ENCODE results near the gene FARP2.
"Not testable (repeated sequence)": the region's sequence is repeated elsewhere in the genome, so short reads cannot be mapped to it uniquely, and the experiment has no call there.

Gene FARP2

DNA sequence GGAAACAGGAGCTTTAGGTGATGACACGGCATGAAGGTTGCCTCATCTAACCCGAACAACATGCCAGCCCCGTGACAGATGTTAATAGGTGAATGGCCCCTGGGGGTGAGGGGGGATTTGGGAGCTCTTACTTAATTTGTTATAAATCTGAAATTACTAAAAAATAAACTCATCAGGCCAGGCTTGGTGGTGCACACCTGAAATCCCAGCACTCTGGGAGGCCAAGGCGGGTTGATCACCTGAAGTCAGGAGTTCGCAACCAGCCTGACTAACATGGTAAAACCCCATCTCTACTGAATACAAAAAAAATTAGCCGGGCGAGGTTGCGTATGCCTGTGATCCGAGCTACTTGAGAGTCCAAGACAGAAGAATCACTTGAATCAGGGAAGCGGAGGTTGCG is 146.2 kb downstream of the FARP2 start:
- TF ChIP-seq, protein P1, sequence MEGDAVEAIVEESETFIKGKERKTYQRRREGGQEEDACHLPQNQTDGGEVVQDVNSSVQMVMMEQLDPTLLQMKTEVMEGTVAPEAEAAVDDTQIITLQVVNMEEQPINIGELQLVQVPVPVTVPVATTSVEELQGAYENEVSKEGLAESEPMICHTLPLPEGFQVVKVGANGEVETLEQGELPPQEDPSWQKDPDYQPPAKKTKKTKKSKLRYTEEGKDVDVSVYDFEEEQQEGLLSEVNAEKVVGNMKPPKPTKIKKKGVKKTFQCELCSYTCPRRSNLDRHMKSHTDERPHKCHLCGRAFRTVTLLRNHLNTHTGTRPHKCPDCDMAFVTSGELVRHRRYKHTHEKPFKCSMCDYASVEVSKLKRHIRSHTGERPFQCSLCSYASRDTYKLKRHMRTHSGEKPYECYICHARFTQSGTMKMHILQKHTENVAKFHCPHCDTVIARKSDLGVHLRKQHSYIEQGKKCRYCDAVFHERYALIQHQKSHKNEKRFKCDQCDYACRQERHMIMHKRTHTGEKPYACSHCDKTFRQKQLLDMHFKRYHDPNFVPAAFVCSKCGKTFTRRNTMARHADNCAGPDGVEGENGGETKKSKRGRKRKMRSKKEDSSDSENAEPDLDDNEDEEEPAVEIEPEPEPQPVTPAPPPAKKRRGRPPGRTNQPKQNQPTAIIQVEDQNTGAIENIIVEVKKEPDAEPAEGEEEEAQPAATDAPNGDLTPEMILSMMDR (IDR thresholded peaks at IDR 0.05; ENCODE audit: extremely low read depth, insufficient read depth, missing control alignments) = no peak
- no peak for DNase-seq (ENCODE audit: low spot score)
- in situ Hi-C loops (cut with MboI; ENCODE audit: low pct_unique_long_range_greater_than_20kb, low sequenced_read_pairs, unreplicated experiment) = no loop called here

DNA sequence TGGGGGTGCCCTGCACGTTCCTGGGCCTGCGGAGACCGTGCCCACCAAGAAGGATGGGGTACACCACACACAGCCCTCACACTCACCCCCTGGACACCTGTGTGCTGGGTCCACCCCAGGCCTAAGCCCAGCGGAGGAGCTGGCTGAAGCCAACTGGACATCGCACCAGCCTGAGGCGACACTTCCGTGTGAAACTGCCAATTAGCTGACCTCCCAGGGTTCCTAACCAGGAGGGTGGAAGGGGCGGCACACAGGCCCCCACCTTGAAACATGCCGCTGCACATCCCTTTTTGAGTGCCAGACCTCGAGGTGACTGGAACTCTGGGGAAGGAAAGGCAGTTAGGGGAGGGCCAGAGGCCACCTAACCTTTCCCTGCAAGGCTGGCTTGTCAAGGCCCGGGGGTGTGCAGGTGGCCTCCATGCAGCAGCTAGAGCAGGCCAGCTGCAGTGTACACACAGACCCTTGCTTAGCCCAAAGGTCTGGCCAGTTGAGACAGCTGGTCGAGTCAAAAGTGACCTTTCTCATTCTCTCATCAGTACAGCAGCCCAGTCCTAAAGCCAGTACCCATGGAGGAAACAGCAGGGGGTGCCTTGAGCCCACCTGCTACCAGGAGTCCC is 147.8 kb downstream of the FARP2 start:
- in situ Hi-C loops (cut with MboI; ENCODE audit: low pct_unique_long_range_greater_than_20kb, low sequenced_read_pairs, unreplicated experiment) = no loop called here
- no peak for DNase-seq (ENCODE audit: low spot score)
- TF ChIP-seq, protein P1 (IDR thresholded peaks at IDR 0.05; ENCODE audit: extremely low read depth, insufficient read depth, missing control alignments) = no peak

DNA sequence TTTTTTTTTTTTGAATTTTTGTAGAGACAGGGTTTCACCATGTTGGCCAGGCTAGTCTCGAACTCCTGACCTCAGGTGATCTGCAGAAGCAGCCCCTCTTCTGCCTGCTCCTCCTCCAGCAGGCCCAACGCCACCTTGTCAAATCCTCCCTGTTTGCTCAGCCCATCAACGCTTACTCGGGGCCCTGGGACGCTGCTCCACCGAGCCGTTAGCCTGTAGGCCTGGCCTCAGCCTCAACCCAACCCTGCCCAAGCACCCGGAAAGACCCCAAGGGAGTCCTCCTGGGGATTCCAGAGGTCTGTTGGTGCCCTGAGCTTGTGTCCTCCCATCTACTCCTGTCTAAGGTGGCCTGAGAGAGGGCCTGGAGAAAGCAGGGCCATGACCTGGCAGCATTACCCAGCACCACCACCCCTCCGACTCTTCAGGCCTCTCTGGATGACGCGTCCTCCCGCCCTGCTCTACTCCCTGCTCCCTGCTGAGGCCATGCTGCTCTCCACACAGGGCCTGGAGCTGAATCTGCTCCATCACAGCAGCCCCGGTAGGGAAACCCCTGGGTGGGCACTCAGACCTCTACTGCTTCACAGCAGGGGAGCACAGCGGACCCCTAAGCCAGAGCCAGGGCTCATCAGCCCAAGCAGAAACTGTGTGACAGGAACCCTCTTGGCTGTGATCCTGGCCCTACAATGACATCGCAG is 149.1 kb downstream of the FARP2 start:
- in situ Hi-C loops (cut with MboI; ENCODE audit: low pct_unique_long_range_greater_than_20kb, low sequenced_read_pairs, unreplicated experiment) = no loop called here
- no peak for DNase-seq (ENCODE audit: low spot score)
- TF ChIP-seq, protein P1 (IDR thresholded peaks at IDR 0.05; ENCODE audit: extremely low read depth, insufficient read depth, missing control alignments) = no peak

DNA sequence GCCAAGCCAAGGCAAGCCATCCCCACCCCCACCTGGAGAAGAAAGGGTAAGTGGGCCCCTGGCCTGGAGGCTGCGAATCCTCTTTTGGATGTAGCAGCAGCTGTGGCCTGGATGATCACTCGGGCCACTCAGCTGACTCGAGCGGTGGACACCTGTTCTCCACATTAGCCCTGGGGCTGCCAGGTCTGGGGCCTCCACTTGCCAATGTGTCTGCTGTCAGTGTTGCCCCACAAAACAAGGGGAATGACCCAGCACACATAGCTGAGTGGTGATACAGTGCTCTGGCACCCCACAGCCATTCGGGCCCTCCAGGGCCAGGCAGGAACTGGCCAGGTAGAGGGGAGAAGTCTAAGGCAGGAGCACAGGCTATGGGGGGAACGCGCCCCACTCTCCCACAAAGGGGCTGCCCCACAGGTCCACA is 149.7 kb downstream of the FARP2 start:
- no peak for DNase-seq (ENCODE audit: low spot score)
- TF ChIP-seq, protein P1 (IDR thresholded peaks at IDR 0.05; ENCODE audit: extremely low read depth, insufficient read depth, missing control alignments) = no peak
- in situ Hi-C loops (cut with MboI; ENCODE audit: low pct_unique_long_range_greater_than_20kb, low sequenced_read_pairs, unreplicated experiment) = no loop called here

DNA sequence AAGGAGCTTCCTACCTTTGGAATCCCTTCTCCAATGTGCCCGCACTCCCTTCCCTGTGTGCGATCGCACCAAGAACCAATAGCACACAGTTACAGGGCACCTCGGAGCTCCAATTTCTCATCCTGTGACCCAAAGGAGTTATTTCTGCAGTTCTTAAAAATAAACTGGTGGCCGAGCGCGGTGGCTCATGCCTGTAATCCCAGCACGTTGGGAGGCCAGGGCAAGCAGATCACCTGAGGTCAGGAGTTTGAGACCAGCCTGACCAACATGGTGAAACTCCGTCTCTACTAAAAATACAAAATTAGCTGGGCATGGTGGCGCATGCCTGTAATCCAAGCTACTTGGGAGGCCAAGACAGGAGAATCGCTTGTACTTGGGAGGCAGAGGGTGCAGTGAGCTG is 150.2 kb downstream of the FARP2 start:
- in situ Hi-C loops (cut with MboI; ENCODE audit: low pct_unique_long_range_greater_than_20kb, low sequenced_read_pairs, unreplicated experiment); DNase-seq (ENCODE audit: low spot score): not testable (repeated sequence)

DNA sequence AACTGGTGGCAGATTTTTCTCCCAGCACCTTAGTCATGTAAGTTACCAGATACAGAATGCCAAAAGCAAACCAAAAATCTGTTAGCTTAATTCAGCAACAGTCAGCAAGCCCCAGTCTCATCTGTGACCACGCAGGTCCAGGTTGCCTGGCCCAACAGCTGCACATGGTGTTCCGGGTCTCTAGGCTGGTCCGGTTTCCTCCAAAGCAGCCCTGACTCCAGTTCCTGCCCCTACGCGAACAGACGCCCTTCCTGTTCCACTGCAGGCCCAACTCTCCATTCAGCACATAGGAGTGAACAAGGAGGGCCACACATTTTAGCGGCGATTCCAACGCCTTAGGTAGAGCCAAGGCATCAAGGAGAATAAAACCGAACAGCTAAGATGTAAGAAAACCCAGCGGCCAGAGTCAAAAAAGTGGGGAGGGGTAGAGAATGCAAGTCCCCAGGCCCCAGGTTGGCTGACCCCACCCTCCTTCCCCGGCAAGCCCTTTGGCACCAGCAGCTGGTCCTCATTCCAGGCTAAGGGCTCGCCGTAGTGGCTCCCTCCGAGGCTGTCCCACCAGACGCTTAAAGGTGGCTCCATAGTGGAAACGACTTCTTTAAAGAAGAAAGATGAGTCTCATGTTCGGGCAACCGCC is 150.8 kb downstream of the FARP2 start:
- TF ChIP-seq, protein P1 (IDR thresholded peaks at IDR 0.05; ENCODE audit: extremely low read depth, insufficient read depth, missing control alignments) = no peak
- in situ Hi-C loops (cut with MboI; ENCODE audit: low pct_unique_long_range_greater_than_20kb, low sequenced_read_pairs, unreplicated experiment) = no loop called here
- DNase-seq (ENCODE audit: low spot score) = no peak
